Measurements from ENCODE around the gene RIC8A. TPM values are rescaled to one million over a fixed set of nuclear protein-coding genes. Genes with fewer than 3 reads are reported as not detected.
A peak's percentile ranks its signal among the peaks of the same experiment; 100 is the strongest.

Gene RIC8A
- total RNA-seq, 1 donor from 2014 or later: 116 TPM

DNA sequence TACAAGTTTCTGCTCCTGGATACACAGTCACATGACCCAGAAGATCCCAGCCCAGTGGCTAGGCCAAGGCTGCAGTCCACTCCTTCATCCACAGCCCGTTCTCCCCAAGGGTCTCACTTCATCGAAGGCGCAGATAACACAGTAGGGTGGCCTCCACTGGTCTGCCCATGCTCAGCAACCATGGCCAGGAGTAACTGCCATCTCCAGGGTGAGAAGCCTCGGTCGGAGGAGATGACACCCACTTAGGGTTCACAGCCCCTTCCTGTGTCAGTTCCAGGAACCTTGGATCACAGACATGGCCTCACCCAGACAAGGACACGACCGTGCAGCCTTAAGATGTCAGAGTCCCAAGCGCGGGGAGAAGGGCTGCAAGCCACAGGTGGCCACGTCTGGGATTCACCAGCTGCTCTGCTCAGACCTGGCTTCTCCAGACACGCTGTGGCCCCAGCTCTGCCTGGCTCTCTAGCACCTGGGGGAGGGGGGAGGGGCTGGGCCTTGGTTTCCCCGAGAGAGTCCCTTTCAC lies 2.9 kb upstream of the RIC8A start:
- H3K36me3 ChIP-seq (ENCODE audit: control insufficient read depth, insufficient read depth, low read length): peaks cover 1% of the 10 kb centered on the region
- TF ChIP-seq, protein P1, sequence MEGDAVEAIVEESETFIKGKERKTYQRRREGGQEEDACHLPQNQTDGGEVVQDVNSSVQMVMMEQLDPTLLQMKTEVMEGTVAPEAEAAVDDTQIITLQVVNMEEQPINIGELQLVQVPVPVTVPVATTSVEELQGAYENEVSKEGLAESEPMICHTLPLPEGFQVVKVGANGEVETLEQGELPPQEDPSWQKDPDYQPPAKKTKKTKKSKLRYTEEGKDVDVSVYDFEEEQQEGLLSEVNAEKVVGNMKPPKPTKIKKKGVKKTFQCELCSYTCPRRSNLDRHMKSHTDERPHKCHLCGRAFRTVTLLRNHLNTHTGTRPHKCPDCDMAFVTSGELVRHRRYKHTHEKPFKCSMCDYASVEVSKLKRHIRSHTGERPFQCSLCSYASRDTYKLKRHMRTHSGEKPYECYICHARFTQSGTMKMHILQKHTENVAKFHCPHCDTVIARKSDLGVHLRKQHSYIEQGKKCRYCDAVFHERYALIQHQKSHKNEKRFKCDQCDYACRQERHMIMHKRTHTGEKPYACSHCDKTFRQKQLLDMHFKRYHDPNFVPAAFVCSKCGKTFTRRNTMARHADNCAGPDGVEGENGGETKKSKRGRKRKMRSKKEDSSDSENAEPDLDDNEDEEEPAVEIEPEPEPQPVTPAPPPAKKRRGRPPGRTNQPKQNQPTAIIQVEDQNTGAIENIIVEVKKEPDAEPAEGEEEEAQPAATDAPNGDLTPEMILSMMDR (IDR thresholded peaks at IDR 0.05; ENCODE audit: insufficient read depth, low read length, poor library complexity, severe bottlenecking): no peak
- H3K27me3 ChIP-seq (ENCODE audit: control insufficient read depth, insufficient read depth, low read length): no peaks in the 10 kb centered on the region
- DNase-seq (ENCODE audit: low read depth): no peak
- H3K4me3 ChIP-seq (ENCODE audit: low read depth, low read length): no peak overlapping the region

DNA sequence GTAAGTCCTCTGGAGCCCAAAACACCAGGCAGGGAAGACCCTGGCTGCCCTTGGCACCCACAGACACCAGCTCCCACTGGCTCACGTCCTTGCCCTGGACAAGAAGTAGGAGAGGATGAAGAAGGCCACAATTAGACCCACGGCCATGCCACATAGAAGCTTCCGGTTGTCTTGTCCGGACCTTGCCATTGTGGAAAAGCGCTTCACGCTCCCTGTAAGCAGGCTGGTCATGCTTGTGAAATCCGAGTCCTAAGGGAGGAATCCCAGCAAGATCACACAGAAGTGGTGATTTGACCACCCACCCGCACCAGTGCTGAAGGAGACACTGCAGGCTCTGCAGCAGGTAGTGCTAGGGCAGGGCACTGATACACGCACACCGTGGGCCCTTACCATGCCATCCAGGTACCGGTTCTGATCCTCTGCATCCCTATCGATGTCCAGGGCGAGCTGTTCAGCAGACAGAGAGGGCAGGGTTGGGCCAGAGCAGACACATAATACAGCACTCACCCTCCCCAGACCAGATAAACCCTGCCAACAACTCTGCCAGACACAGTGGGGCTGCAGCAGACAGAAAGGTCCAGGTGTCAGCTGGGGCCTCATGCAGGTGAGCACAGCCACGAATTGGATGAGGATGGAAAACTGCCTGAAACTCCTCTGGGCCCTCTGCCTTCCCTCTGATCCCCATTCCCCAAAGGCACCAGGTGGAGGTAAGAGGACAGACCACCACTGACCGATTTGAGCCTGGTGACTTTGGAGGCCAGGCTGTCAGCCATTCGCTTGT lies 2.1 kb upstream of the RIC8A start:
- DNase-seq (ENCODE audit: low read depth): no peak
- TF ChIP-seq, protein P1 (IDR thresholded peaks at IDR 0.05; ENCODE audit: insufficient read depth, low read length, poor library complexity, severe bottlenecking): no peak
- Histone ChIP-seq H3K36me3 (ENCODE audit: control insufficient read depth, insufficient read depth, low read length) (peaks cover 4% of the 10 kb centered on the region), H3K27me3 (ENCODE audit: control insufficient read depth, insufficient read depth, low read length) (no peaks in the 10 kb centered on the region), H3K4me3 (ENCODE audit: low read depth, low read length) (no peak overlapping the region)

DNA sequence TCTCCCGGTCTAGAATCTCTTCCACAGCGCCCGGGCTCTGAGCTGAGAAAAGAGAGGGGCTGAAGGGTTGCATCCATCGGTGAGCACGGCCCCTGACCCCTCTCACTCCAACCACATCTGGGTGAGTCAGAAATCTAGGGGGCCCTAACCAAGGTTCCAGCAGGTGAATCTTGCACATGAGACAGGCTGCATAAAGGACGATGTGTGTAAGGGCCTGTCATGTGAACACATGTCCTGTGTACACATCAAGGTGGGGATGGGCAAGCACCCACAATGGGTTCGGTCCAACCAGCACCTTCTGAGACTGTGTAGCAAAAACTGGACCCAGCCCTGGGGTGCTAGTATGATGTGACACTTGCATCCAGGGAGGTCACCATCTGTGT lies 1.5 kb upstream of the RIC8A start:
- DNase-seq (ENCODE audit: low read depth): no peak

DNA sequence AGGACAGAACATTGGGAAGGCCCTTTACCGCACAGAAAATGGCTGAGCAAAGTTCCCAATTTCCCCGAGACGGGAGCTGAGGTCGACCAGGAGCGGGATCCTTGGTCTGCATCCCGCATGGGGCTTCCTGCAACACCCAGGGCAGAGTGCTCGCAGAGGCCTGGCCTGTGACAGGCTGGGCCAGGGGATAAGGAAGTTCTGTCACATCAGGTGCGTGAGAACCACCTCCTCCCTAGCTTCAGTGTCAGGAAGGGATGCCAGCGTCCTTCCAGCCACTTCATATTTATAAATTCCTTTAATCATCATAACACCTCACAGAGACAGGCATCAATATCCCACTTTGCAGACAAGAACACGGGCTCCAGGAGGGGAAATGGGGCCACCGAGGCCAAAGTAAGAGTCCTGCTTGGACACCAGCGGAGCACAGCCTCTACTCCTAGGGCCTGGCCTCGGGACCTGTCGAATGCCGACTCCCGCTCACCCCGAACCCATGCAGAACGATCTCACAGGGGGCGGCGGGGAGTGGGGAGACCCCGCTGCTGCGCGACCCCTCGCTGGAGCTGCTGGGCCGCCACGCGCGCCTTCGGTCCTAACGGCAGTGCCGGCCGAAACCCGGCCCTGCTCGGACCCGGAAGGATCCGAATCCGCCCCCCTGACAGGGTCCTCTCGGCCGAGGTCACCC lies 841 bp upstream of the RIC8A start:
- DNase-seq (ENCODE audit: low read depth): no peak
- no peaks in the 10 kb centered on the region for H3K27me3 ChIP-seq (ENCODE audit: control insufficient read depth, insufficient read depth, low read length)
- peaks cover 11% of the 10 kb centered on the region for H3K36me3 ChIP-seq (ENCODE audit: control insufficient read depth, insufficient read depth, low read length)
- peak overlapping the region; percentile 90 for H3K4me3 ChIP-seq (ENCODE audit: low read depth, low read length)
- TF ChIP-seq, protein P1 (IDR thresholded peaks at IDR 0.05; ENCODE audit: insufficient read depth, low read length, poor library complexity, severe bottlenecking): no peak

More for the DNA sequence above, 1.5 kb upstream of the RIC8A start:
- Histone ChIP-seq H3K4me3 (ENCODE audit: low read depth, low read length) (peak overlapping the region; percentile 90), H3K27me3 (ENCODE audit: control insufficient read depth, insufficient read depth, low read length) (no peaks in the 10 kb centered on the region), H3K36me3 (ENCODE audit: control insufficient read depth, insufficient read depth, low read length) (peaks cover 8% of the 10 kb centered on the region)
- TF ChIP-seq, protein P1 (IDR thresholded peaks at IDR 0.05; ENCODE audit: insufficient read depth, low read length, poor library complexity, severe bottlenecking): no peak

DNA sequence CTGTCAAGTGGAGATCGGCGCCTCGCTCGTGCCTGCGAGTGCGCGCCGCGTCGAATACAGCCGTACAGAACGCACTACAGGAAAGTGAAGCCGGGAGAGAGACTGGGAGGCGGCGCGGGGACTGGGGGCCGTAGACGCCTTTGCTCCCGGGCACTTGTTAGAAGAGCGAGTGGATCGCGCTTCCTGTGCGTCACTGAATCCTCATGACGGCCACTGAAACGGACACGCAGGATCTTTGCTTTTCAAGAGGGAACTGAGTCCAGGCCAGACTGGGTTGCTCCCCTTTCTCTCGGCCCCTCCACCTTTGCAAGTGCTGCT lies 314 bp downstream of the RIC8A start:
- Histone ChIP-seq H3K36me3 (ENCODE audit: control insufficient read depth, insufficient read depth, low read length) (peaks cover 14% of the 10 kb centered on the region), H3K4me3 (ENCODE audit: low read depth, low read length) (peak overlapping the region; percentile 90), H3K27me3 (ENCODE audit: control insufficient read depth, insufficient read depth, low read length) (no peaks in the 10 kb centered on the region)
- TF ChIP-seq, protein P1 (IDR thresholded peaks at IDR 0.05; ENCODE audit: insufficient read depth, low read length, poor library complexity, severe bottlenecking): no peak
- DNase-seq (ENCODE audit: low read depth): no peak
